ENCODE data around the gene CKLF. TPM values are rescaled to one million over a fixed set of nuclear protein-coding genes. Genes with fewer than 3 reads are reported as not detected.
"Not testable (repeated sequence)": the region's sequence is repeated elsewhere in the genome, so short reads cannot be mapped to it uniquely, and the experiment has no call there.

The CKLF gene
- total RNA-seq, 2 donors from 2014 or later, result 22.5 to 40.7 TPM

GRCh38 chr16:66511602-66512271 is 40.6 kb upstream of the CKLF start:
- Histone ChIP-seq H3K9me3 (ENCODE audit: control insufficient read depth, low read length) (no peaks in the 10 kb centered on the region), H3K36me3 (ENCODE audit: control insufficient read depth, insufficient read depth, low read length) (no peaks in the 10 kb centered on the region), H3K4me3 (ENCODE audit: low read length) (no peak overlapping the region), H3K9ac (ENCODE audit: extremely low read depth, low read length, poor library complexity, severe bottlenecking) (no peak overlapping the region), H3K27ac (ENCODE audit: low read depth, low read length) (no peak overlapping the region), H3K4me1 (ENCODE audit: control insufficient read depth, insufficient read depth, low read length) (no peaks in the 10 kb centered on the region), H3K27me3 (ENCODE audit: control insufficient read depth, insufficient read depth, low read length, poor library complexity, severe bottlenecking) (no peaks in the 10 kb centered on the region)
- no peaks in the 10 kb centered on the region for H3K27me3 Mint-ChIP-seq (ENCODE audit: insufficient read depth)
- H3K27ac Mint-ChIP-seq, result peak overlapping the region; percentile 67
- peaks cover 8% of the 10 kb centered on the region for H3K9me3 Mint-ChIP-seq
- peaks cover 16% of the 10 kb centered on the region for H3K36me3 Mint-ChIP-seq (ENCODE audit: low read depth)
- H3K4me3 Mint-ChIP-seq, result no peak overlapping the region
- H3K4me1 Mint-ChIP-seq, result peaks cover 14% of the 10 kb centered on the region
- WGBS, 2 experiments (ENCODE audit: insufficient coverage in 1 of 2, insufficient read length in 1 of 2), result 54 to 72% methylated on average over 13 of the region's 13 CpGs
- DNase-seq, result peak; percentile 85
- TF ChIP-seq, protein P1, sequence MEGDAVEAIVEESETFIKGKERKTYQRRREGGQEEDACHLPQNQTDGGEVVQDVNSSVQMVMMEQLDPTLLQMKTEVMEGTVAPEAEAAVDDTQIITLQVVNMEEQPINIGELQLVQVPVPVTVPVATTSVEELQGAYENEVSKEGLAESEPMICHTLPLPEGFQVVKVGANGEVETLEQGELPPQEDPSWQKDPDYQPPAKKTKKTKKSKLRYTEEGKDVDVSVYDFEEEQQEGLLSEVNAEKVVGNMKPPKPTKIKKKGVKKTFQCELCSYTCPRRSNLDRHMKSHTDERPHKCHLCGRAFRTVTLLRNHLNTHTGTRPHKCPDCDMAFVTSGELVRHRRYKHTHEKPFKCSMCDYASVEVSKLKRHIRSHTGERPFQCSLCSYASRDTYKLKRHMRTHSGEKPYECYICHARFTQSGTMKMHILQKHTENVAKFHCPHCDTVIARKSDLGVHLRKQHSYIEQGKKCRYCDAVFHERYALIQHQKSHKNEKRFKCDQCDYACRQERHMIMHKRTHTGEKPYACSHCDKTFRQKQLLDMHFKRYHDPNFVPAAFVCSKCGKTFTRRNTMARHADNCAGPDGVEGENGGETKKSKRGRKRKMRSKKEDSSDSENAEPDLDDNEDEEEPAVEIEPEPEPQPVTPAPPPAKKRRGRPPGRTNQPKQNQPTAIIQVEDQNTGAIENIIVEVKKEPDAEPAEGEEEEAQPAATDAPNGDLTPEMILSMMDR (conservative IDR thresholded peaks at IDR 0.05), result peak; percentile 43

DNA sequence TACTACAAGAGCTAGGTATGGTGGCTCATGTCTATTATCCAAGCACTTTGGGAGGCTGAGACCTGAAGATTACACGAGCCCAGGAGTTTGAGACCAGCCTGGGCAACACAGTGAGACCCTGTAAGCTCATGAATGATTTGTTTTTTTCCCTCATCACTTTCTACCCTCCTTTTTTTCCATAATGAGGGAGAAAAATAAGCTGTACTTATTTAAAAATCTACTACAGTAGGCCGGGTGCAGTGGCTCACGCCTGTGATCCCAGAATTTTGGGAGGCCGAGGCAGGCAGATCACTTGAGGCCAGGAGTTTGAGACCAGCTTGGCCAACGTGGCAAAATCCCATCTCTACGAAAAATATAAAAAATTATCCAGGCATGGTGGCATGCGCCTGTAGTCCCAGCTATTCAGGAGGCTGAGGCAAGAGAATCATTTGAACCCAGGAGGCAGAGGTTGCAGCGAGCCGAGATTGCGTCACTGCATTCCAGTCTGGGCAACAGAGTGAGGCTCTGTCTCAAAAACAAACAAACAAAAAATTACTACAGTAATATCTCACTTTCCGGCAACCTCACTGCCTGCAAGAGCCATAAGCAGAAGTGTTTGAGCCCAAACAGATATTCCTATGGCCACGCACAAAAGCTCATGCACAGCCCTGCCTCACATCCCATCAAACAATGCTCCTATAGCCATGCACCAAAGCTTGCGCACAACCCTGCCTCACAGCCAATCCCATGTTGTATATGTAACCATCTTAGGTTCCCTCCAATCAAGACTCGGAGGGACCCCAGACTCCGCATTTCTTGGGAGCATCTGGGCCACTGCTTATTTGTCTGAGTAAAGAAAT is 39.9 kb upstream of the CKLF start:
- H3K27me3 Mint-ChIP-seq (ENCODE audit: insufficient read depth), result no peaks in the 10 kb centered on the region
- no peak overlapping the region for H3K4me3 Mint-ChIP-seq
- WGBS, 2 experiments (ENCODE audit: insufficient coverage in 1 of 2, insufficient read length in 1 of 2), result 93 to 95% methylated on average over 9 to 15 of the region's 15 CpGs
- no peak overlapping the region for H3K4me3 ChIP-seq (ENCODE audit: low read length)
- TF ChIP-seq, protein P1 (conservative IDR thresholded peaks at IDR 0.05), result no peak
- peaks cover 16% of the 10 kb centered on the region for H3K36me3 Mint-ChIP-seq (ENCODE audit: low read depth)
- H3K4me1 Mint-ChIP-seq, result peaks cover 22% of the 10 kb centered on the region
- no peaks in the 10 kb centered on the region for H3K27me3 ChIP-seq (ENCODE audit: control insufficient read depth, insufficient read depth, low read length, poor library complexity, severe bottlenecking)
- no peaks in the 10 kb centered on the region for H3K9me3 ChIP-seq (ENCODE audit: control insufficient read depth, low read length)
- DNase-seq, result no peak
- peak overlapping the region; percentile 5 for H3K9ac ChIP-seq (ENCODE audit: extremely low read depth, low read length, poor library complexity, severe bottlenecking)
- H3K4me1 ChIP-seq (ENCODE audit: control insufficient read depth, insufficient read depth, low read length), result no peaks in the 10 kb centered on the region
- H3K36me3 ChIP-seq (ENCODE audit: control insufficient read depth, insufficient read depth, low read length), result no peaks in the 10 kb centered on the region
- no peak overlapping the region for H3K27ac Mint-ChIP-seq
- H3K9me3 Mint-ChIP-seq, result peaks cover 8% of the 10 kb centered on the region
- no peak overlapping the region for H3K27ac ChIP-seq (ENCODE audit: low read depth, low read length)

DNA sequence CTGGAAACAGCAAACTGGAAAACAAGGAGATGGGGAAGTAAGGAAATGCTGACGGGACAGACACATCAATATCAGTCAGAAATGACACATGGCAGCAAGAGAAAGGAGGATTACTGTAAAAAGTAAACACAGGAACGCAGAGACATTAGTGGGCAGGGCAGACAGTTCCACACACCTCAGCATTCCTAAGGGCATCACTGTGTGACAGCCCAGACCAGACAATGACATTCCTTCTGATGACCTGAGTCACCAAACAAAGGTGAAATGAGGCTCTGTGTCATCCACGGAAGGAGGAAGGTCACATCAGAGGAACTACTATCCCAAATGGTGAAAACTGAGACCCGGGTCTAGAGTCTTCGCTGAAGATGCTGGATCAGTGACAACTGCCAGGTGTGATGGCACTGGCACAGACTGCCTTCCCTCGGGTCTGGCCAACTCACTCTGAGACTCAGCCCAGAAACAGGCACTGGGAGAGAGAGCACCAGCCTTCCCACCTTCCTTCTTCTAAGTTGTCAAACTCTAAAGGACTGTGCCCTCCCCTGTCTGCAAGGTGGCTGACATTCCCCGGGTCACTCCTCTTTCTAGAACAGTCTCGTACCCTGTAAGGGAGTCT is 39.2 kb upstream of the CKLF start:
- H3K27me3 Mint-ChIP-seq (ENCODE audit: insufficient read depth), result no peaks in the 10 kb centered on the region
- TF ChIP-seq, protein P1 (conservative IDR thresholded peaks at IDR 0.05), result no peak

GRCh38 chr16:66514391-66514790 is 38.0 kb upstream of the CKLF start:
- H3K27me3 Mint-ChIP-seq (ENCODE audit: insufficient read depth); H3K36me3 ChIP-seq (ENCODE audit: control insufficient read depth, insufficient read depth, low read length); H3K9me3 ChIP-seq (ENCODE audit: control insufficient read depth, low read length); H3K27me3 ChIP-seq (ENCODE audit: control insufficient read depth, insufficient read depth, low read length, poor library complexity, severe bottlenecking); H3K27ac ChIP-seq (ENCODE audit: low read depth, low read length); H3K9me3 Mint-ChIP-seq; H3K27ac Mint-ChIP-seq; H3K4me3 ChIP-seq (ENCODE audit: low read length); H3K4me1 ChIP-seq (ENCODE audit: control insufficient read depth, insufficient read depth, low read length); H3K9ac ChIP-seq (ENCODE audit: extremely low read depth, low read length, poor library complexity, severe bottlenecking); DNase-seq; H3K4me3 Mint-ChIP-seq: not testable (repeated sequence)
- Mint-ChIP-seq H3K4me1 (peaks cover 23% of the 10 kb centered on the region), H3K36me3 (ENCODE audit: low read depth) (peaks cover 17% of the 10 kb centered on the region)
- 97 to 100% methylated on average over 2 to 12 of the region's 17 CpGs for WGBS, 2 experiments (ENCODE audit: insufficient coverage in 1 of 2, insufficient read length in 1 of 2)

More for the DNA sequence above, 39.2 kb upstream of the CKLF start:
- peak; percentile 58 for DNase-seq
- WGBS, 2 experiments (ENCODE audit: insufficient coverage in 1 of 2, insufficient read length in 1 of 2), result 82 to 93% methylated on average over 5 to 8 of the region's 8 CpGs
- Histone ChIP-seq H3K36me3 (ENCODE audit: control insufficient read depth, insufficient read depth, low read length) (no peaks in the 10 kb centered on the region), H3K27me3 (ENCODE audit: control insufficient read depth, insufficient read depth, low read length, poor library complexity, severe bottlenecking) (no peaks in the 10 kb centered on the region), H3K27ac (ENCODE audit: low read depth, low read length) (no peak overlapping the region), H3K4me3 (ENCODE audit: low read length) (no peak overlapping the region), H3K9me3 (ENCODE audit: control insufficient read depth, low read length) (no peaks in the 10 kb centered on the region), H3K9ac (ENCODE audit: extremely low read depth, low read length, poor library complexity, severe bottlenecking) (peak overlapping the region; percentile 7), H3K4me1 (ENCODE audit: control insufficient read depth, insufficient read depth, low read length) (no peaks in the 10 kb centered on the region)
- H3K36me3 Mint-ChIP-seq (ENCODE audit: low read depth), result peaks cover 16% of the 10 kb centered on the region
- no peak overlapping the region for H3K4me3 Mint-ChIP-seq
- no peak overlapping the region for H3K27ac Mint-ChIP-seq
- H3K9me3 Mint-ChIP-seq, result peaks cover 8% of the 10 kb centered on the region
- H3K4me1 Mint-ChIP-seq, result peaks cover 23% of the 10 kb centered on the region

Measured in endodermal cell (in vitro differentiated cells).